ENCODE data around the gene IFT80. TPM values are rescaled to one million over a fixed set of nuclear protein-coding genes. Genes with fewer than 3 reads are reported as not detected.

Gene IFT80
- 10 to 100 TPM; 23.4 to 28.1 (median 24.6) TPM for total RNA-seq (2021; fragmentation: NEBNext Ultra II Directional; extraction: Animal tissue kit (Norgen Biotek cat#: 25700))
- long read RNA-seq, full-length matches to known transcripts: 3 of 9 reads
- long read RNA-seq, partial matches to known transcripts: 2 of 9 reads
- long read RNA-seq, other reads (novel, unspliced or antisense): 4 of 9 reads

- Mint-ChIP-seq H3K36me3 (ENCODE audit: low read depth) (peaks cover 34% of the 10 kb centered on the region), H3K9me3 (peaks cover 4% of the 10 kb centered on the region; the same call in 1 of the 2 replicates), H3K27me3 (ENCODE audit: insufficient read depth) (peaks cover 11% of the 10 kb centered on the region), H3K27ac (peak within 1 kb of the TSS; percentile 99), H3K4me1 (ENCODE audit: low read depth) (peaks cover 62% of the 10 kb centered on the region), H3K4me3 (peak within 1 kb of the TSS; percentile 99)
- peak; percentile 95 for DNase-seq
- no peak for TF ChIP-seq CTCF (IDR thresholded peaks at IDR 0.05)
Measured at GRCh38 chr3:160399125-160400029, at the start of gene IFT80, which contains the start of gene SMC4. Gene IFT80 (minus strand): TSS chr3:160399225. CDS start chr3:160384600, 14,625 bp downstream. Gene SMC4 (plus strand): TSS chr3:160399650. CDS start chr3:160400827, 1,177 bp downstream.

- Mint-ChIP-seq H3K4me1 (ENCODE audit: low read depth) (peaks cover 65% of the 10 kb centered on the region), H3K27ac (peak overlapping the region; percentile 73), H3K36me3 (ENCODE audit: low read depth) (peaks cover 40% of the 10 kb centered on the region), H3K27me3 (ENCODE audit: insufficient read depth) (no peaks in the 10 kb centered on the region; the same call in 1 of the 2 replicates), H3K4me3 (peak overlapping the region; percentile 96), H3K9me3 (no peaks in the 10 kb centered on the region)
- no peak for DNase-seq
- TF ChIP-seq CTCF (IDR thresholded peaks at IDR 0.05): no peak
Measured at GRCh38 chr3:160447544-160447943, 48.5 kb upstream of the IFT80 start.

GRCh38 chr3:160446522-160447056, 47.6 kb upstream of the IFT80 start:
- Mint-ChIP-seq H3K4me1 (ENCODE audit: low read depth) (peaks cover 69% of the 10 kb centered on the region), H3K4me3 (peak overlapping the region; percentile 96; the same call in 1 of the 2 replicates)

GRCh38 chr3:160445854-160446253, 46.8 kb upstream of the IFT80 start:
- Mint-ChIP-seq H3K27ac (peak overlapping the region; percentile 7; the same call in 1 of the 2 replicates), H3K4me1 (ENCODE audit: low read depth) (peaks cover 67% of the 10 kb centered on the region), H3K9me3 (no peaks in the 10 kb centered on the region), H3K36me3 (ENCODE audit: low read depth) (peaks cover 48% of the 10 kb centered on the region), H3K4me3 (no peak overlapping the region), H3K27me3 (ENCODE audit: insufficient read depth) (no peaks in the 10 kb centered on the region; the same call in 1 of the 2 replicates)
- no peak for DNase-seq
- TF ChIP-seq CTCF (IDR thresholded peaks at IDR 0.05): no peak

More at GRCh38 chr3:160446522-160447056, 47.6 kb upstream of the IFT80 start:
- peaks cover 45% of the 10 kb centered on the region for H3K36me3 Mint-ChIP-seq (ENCODE audit: low read depth)
- peak overlapping the region; percentile 48; the same call in 1 of the 2 replicates for H3K27ac Mint-ChIP-seq
- DNase-seq: no peak
- H3K27me3 Mint-ChIP-seq (ENCODE audit: insufficient read depth): no peaks in the 10 kb centered on the region; the same call in 1 of the 2 replicates
- no peaks in the 10 kb centered on the region for H3K9me3 Mint-ChIP-seq
- TF ChIP-seq CTCF (IDR thresholded peaks at IDR 0.05): no peak

- no peak for DNase-seq
- H3K27me3 Mint-ChIP-seq (ENCODE audit: insufficient read depth): no peaks in the 10 kb centered on the region; the same call in 1 of the 2 replicates
- H3K36me3 Mint-ChIP-seq (ENCODE audit: low read depth): peaks cover 59% of the 10 kb centered on the region
- H3K4me1 Mint-ChIP-seq (ENCODE audit: low read depth): peaks cover 66% of the 10 kb centered on the region
- no peak for TF ChIP-seq CTCF (IDR thresholded peaks at IDR 0.05)
- peak overlapping the region; percentile 38; the same call in 1 of the 2 replicates for H3K27ac Mint-ChIP-seq
- H3K9me3 Mint-ChIP-seq: no peaks in the 10 kb centered on the region
- H3K4me3 Mint-ChIP-seq: no peak overlapping the region
Measured at GRCh38 chr3:160444411-160444810, 45.4 kb upstream of the IFT80 start.

All from HFFc6 (cell line).